Prostate gland (tissue), 2 donors: ENCODE data around the gene FOXRED1. TPM values are rescaled to one million over a fixed set of nuclear protein-coding genes. Genes with fewer than 3 reads are reported as not detected.

Experiments used
- DNase-seq: peaks from one replicate; pipeline ENCODE4 v3.0.0-alpha.2; 2019; ENCODE audit warnings: low spot score
- H3K27ac ChIP-seq, 2 donors: fragments of 200-600 bp; sonication (generic); 2 replicates each; pipeline ENCODE4 v1.5.1; 2017 to 2019
- H3K27me3 ChIP-seq: fragments of 200-600 bp; sonication (generic); replicated peaks from 2 replicates; pipeline ENCODE4 v1.5.1; 2019; ENCODE audit not compliant: insufficient read depth
- H3K36me3 ChIP-seq, 2 donors: fragments of 200-600 bp; sonication (generic); 1 replicate in 1 of 2; 2 replicates in 1 of 2; pipeline versions ENCODE4 v1.5.1 to v1.8.1; 2017 to 2019
- H3K4me1 ChIP-seq: fragments of 200-600 bp; sonication (generic); replicated peaks from 2 replicates; pipeline ENCODE4 v1.5.1; 2019
- H3K4me3 ChIP-seq, 2 donors: fragments of 200-600 bp; sonication (generic); 2 replicates each; pipeline ENCODE4 v1.5.1; 2017 to 2019
- H3K9me3 ChIP-seq: fragments of 200-600 bp; sonication (generic); 2 replicates; pipeline ENCODE4 v1.5.1; 2017
- POLR2A ChIP-seq: fragments of 450-650 bp; IDR thresholded peaks from one replicate; pipeline ENCODE4 v1.6.1; 2016; ENCODE audit warnings: antibody characterized with exemption, mild to moderate bottlenecking
- POLR2AphosphoS5 ChIP-seq: sonication (generic); formaldehyde crosslinking; IDR thresholded peaks from one replicate; pipeline ENCODE4 v1.6.1; 2017; ENCODE audit warnings: antibody characterized with exemption
- WGBS: methylation state at CpG from one replicate; pipeline ENCODE4 v1.1.5; 2018; 5-methylcytosine and 5-hydroxymethylcytosine counted together
- intact Hi-C: fragments of 100-400 bp; cut with DNase I; formaldehyde crosslinking; loops from one replicate; pipeline ENCODE4 v1.14.2; 2022
- total RNA-seq, 2 donors: library from RNA; depleted of rRNA; stranded (reverse); fragments of >200 nt; gene quantifications; one replicate each; pipeline ENCODE4 v1.1.0, GENCODE V29; 2016
- TF ChIP-seq, protein P1 (sequence below), 4 experiments: fragments of 200-600 bp in 2 of 4; fragments of 450-650 bp in 2 of 4; sonication (generic) in 2 of 4; IDR thresholded peaks; 1 replicate in 3 of 4; 2 replicates in 1 of 4; pipeline ENCODE4 v1.5.1; 2016 to 2019; ENCODE audit warnings: antibody characterized with exemption in 4 of 4, mild to moderate bottlenecking in 2 of 4, moderate library complexity in 2 of 4

FOXRED1 gene
- total RNA-seq, 2 donors from 2014 or later = 23.9 to 44.0 TPM

DNA sequence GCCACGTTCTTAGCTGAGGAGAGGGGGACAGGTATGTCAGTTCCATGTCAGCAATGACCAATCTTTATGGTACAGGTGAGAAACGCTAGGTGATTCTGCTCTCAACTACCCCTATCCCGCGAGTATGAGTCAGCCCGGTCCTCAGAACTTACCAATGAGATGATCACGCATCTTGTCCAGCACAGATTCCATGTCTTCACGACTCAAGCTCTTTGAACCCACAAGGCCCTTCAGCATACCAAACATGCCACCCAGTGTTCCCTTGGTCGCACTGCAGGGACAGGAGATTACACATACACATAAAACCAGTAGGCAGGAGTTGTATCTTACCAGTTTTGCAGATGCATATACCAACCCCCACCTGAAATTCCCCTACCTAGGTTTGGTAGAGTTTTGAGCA lies 3.1 kb upstream of the FOXRED1 start:
- Histone ChIP-seq H3K9me3 (no peaks in the 10 kb centered on the region), H3K27ac (no peak overlapping the region), H3K4me1 (no peaks in the 10 kb centered on the region), H3K4me3 (no peak overlapping the region), H3K27me3 (no peaks in the 10 kb centered on the region), H3K36me3 (peaks cover 3 to 21% of the 10 kb centered on the region in 2 donors)
- WGBS = 80% methylated on average over 8 of the region's 8 CpGs
- no peak for DNase-seq
- TF ChIP-seq, protein P1, sequence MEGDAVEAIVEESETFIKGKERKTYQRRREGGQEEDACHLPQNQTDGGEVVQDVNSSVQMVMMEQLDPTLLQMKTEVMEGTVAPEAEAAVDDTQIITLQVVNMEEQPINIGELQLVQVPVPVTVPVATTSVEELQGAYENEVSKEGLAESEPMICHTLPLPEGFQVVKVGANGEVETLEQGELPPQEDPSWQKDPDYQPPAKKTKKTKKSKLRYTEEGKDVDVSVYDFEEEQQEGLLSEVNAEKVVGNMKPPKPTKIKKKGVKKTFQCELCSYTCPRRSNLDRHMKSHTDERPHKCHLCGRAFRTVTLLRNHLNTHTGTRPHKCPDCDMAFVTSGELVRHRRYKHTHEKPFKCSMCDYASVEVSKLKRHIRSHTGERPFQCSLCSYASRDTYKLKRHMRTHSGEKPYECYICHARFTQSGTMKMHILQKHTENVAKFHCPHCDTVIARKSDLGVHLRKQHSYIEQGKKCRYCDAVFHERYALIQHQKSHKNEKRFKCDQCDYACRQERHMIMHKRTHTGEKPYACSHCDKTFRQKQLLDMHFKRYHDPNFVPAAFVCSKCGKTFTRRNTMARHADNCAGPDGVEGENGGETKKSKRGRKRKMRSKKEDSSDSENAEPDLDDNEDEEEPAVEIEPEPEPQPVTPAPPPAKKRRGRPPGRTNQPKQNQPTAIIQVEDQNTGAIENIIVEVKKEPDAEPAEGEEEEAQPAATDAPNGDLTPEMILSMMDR (IDR thresholded peaks at IDR 0.05) = no peak
- TF ChIP-seq POLR2A (no peak), POLR2AphosphoS5 (no peak)
- intact Hi-C loops = loop anchor here (2.0 kb wide), 1 partner anchor 55 kb away; the partner anchor contains the start of genes FAM118B and RPUSD4

DNA sequence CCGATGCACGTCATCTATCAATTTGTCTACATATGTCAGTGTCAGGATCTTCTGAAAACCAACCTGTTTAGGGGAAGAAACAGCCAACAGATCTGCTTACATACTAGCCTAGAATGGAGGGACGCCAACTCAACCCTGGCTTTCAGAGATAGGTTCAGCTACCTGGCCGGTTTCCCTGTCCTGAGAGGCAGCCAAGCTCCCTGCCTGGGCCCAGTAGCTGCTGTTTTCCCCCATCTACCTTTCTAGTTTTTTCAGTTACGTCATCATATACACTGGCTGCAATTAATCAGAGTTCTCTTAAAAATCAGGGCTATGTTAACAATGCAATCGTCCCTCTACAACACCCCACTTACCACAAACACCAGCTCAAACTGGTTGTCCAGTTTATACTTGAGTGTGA lies 1.3 kb upstream of the FOXRED1 start:
- Histone ChIP-seq H3K36me3 (peaks cover 3 to 21% of the 10 kb centered on the region in 2 donors), H3K4me3 (peak overlapping the region; percentile 77 to 95), H3K9me3 (no peaks in the 10 kb centered on the region), H3K27me3 (no peaks in the 10 kb centered on the region), H3K4me1 (no peaks in the 10 kb centered on the region), H3K27ac (peak overlapping the region; percentile 81 to 91)
- intact Hi-C loops = loop anchor here (2.0 kb wide), 1 partner anchor 57 kb away; the partner anchor contains the start of genes FAM118B and RPUSD4
- peak; percentile 60 for DNase-seq
- WGBS = 44% methylated on average over 6 of the region's 6 CpGs
- TF ChIP-seq, protein P1 (IDR thresholded peaks at IDR 0.05) = no peak
- no peak for TF ChIP-seq POLR2AphosphoS5
- no peak for TF ChIP-seq POLR2A

- peak overlapping the region; percentile 77 to 95 for H3K4me3 ChIP-seq
- H3K27ac ChIP-seq = peak overlapping the region; percentile 81 to 91
- under 1% methylated on average over 23 of the region's 23 CpGs for WGBS
- no peaks in the 10 kb centered on the region for H3K9me3 ChIP-seq
- no peaks in the 10 kb centered on the region for H3K27me3 ChIP-seq
- peaks cover 3 to 20% of the 10 kb centered on the region in 2 donors for H3K36me3 ChIP-seq
- H3K4me1 ChIP-seq = no peaks in the 10 kb centered on the region
- intact Hi-C loops = no loop called here
- no peak for TF ChIP-seq POLR2AphosphoS5
- TF ChIP-seq, protein P1 (IDR thresholded peaks at IDR 0.05) = no peak
- TF ChIP-seq POLR2A = no peak
- no peak for DNase-seq
Observed at GRCh38 chr11:126268361-126268707, 620 bp upstream of the FOXRED1 start.

DNA sequence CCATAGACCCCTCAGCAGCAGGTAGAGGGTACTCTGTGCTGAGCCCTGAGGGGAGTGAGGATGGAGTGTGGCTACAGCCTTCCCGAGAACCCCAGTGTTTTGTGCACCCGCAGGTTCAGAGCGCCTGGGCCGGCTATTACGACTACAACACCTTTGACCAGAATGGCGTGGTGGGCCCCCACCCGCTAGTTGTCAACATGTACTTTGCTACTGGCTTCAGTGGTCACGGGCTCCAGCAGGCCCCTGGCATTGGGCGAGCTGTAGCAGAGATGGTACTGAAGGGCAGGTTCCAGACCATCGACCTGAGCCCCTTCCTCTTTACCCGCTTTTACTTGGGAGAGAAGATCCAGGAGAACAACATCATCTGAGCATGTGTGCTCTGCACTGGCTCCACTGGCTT lies 8.4 kb downstream of the FOXRED1 start:
- DNase-seq = no peak
- TF ChIP-seq, protein P1 (IDR thresholded peaks at IDR 0.05) = no peak
- TF ChIP-seq POLR2A (no peak), POLR2AphosphoS5 (no peak)
- H3K36me3 ChIP-seq = no peaks in the 10 kb centered on the region
- no peaks in the 10 kb centered on the region for H3K27me3 ChIP-seq
- no peak overlapping the region for H3K27ac ChIP-seq
- WGBS = 95% methylated on average over 11 of the region's 11 CpGs
- no peaks in the 10 kb centered on the region for H3K9me3 ChIP-seq
- intact Hi-C loops = no loop called here
- no peak overlapping the region for H3K4me3 ChIP-seq
- no peaks in the 10 kb centered on the region for H3K4me1 ChIP-seq

- 92% methylated on average over 4 of the region's 4 CpGs for WGBS
- no peak overlapping the region for H3K27ac ChIP-seq
- no peak for DNase-seq
- H3K36me3 ChIP-seq = no peaks in the 10 kb centered on the region
- H3K4me1 ChIP-seq = no peaks in the 10 kb centered on the region
- no peak overlapping the region for H3K4me3 ChIP-seq
- no peaks in the 10 kb centered on the region for H3K9me3 ChIP-seq
- intact Hi-C loops = no loop called here
- TF ChIP-seq, protein P1 (IDR thresholded peaks at IDR 0.05) = no peak
- no peak for TF ChIP-seq POLR2AphosphoS5
- TF ChIP-seq POLR2A = no peak
- no peaks in the 10 kb centered on the region for H3K27me3 ChIP-seq
Observed at GRCh38 chr11:126277780-126278179, 8.8 kb downstream of the FOXRED1 start.
